C4-2B (cell line): ENCODE data around the gene CDK18.

Experiments
- CTCF ChIP-seq: fragments of 450-650 bp; conservative IDR thresholded peaks from 2 replicates; pipeline ENCODE4 v1.5.1; 2017; ENCODE audit warnings: mild to moderate bottlenecking
- ZFX ChIP-seq: fragments of 450-650 bp; IDR thresholded peaks from 2 replicates; pipeline ENCODE4 v1.6.1; 2017

GRCh38 chr1:205499789-205500188, 4.7 kb upstream of the CDK18 start:
- TF ChIP-seq CTCF, result no peak
- TF ChIP-seq ZFX, result no peak
